ENCODE measurements around the gene IDH1.

Gene IDH1

GRCh38 chr2:208208335-208209085, 46.4 kb downstream of the IDH1 start:
- no peak for DNase-seq

- no peak for DNase-seq
Measured at GRCh38 chr2:208207769-208208168, 47.1 kb downstream of the IDH1 start.

DNA sequence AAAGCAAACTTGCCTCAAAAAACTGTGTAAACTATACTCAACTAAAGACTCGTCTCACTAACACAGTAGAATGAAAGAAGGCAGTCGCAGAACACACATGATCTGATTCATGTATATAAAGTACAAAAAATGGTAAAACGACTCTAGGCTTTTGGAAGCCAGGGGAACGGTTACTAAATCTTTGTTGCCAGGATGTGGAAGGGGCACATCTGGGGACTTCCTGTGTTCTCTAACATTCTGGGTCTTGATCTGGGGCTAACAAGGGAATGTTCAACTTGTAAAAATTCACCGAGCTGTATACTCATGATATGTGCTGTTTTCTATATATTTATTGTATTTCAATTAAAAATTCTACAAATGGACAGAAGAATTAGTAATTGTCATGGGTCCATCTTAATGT, 50.7 kb downstream of the IDH1 start:
- DNase-seq = no peak

- no peak for DNase-seq
Measured at GRCh38 chr2:208195531-208195930, 59.3 kb downstream of the IDH1 start.

DNA sequence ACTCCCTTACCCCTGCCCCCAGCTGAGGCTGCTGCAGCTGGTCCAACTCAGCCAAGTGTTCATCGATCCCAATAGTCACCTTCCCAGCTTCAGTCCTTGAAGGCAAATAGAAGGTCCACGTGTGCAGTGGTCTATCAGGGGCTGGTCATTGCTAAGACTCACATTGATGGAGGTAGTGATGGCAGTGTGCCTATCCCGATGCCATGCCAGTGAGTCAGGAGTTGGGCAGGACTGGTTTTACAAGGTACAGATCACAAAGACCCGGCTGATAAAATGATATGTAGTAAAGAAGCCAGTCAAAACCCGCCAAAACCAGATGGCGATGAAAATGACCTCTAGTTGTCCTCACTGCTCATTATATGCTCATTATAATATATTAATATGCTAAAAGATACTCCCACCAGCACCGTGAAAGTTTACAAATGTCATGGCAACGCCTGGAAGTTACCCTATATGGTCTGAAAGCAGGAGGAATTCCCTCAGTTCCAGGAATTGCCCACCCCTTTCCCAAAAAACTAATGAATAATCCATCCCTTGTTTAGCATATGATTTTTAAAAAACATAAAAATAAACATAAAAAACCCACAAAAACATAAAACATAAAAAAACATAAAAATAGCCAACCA, 62.1 kb downstream of the IDH1 start:
- DNase-seq = no peak

DNA sequence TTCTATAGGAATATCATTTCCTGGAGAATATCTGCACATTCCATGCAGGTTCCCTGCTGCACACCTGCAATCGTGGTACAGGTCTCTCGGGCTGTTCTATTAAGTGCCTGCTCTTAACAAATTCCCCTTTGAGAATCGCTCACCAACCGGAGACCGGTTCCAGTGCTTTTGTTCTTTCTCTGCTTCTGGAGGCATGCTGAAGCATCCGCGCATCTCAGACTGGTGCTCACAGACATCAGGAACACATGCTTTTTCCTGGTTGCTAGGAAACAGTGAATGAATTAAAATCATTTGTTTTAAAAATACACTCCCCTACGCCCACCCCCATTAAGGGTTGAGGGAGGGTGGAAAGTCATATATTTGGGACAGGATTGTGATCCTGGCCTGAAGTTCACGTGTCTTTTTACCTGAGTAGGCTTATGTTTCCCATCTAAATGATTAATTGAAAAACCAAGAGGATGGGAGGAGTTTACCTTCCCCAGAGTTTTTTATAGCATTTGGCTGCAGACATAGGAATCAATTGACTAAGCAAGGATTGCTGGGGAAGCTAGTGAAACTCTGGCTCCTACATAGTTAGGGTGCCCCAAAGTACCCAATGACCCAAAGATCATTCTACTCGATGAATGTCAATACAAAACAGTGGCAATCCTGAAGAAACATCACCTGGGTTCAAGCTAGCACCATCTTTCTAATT, 64.9 kb downstream of the IDH1 start, which contains the start of gene C2orf80:
Gene C2orf80, minus strand, starts transcription at position 221 of the 694 bp plus-strand sequence. CDS start 3,044 bp downstream, outside the sequence.
- no peak for DNase-seq

DNA sequence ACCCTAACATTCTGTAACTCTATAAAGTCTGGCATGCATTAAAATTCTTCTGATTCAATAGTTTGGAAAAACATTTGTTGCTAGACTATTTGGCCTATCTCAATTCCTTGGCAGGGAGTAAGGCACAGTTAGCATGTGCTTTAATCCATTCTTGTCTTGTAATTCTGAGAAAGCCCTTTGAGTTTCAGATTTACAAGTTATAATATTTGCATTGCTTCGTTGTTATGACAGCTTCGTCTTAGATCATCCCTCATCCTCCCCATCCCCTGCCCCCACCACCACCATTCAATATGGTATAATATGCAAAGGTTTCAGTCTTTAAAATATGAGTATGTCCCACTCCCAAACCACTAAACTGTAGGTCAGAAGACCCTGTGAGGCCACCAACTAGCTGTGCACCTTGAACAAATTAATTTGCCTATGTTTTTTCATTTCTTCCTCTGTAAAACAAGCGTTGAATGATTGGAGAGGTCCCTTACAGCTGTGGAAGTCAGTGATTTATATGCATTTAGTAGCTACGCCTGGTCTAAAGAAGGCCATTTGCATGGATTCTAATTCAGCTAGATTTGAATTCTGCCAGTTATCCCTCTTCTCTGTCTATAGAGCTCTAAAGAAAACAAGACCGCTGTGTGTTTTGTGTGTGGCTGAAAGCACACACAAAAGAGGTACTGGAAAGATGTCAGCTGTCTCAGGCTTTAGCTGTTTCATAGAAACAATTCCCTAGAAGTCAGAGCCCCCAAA, 65.6 kb downstream of the IDH1 start:
- no peak for DNase-seq

DNA sequence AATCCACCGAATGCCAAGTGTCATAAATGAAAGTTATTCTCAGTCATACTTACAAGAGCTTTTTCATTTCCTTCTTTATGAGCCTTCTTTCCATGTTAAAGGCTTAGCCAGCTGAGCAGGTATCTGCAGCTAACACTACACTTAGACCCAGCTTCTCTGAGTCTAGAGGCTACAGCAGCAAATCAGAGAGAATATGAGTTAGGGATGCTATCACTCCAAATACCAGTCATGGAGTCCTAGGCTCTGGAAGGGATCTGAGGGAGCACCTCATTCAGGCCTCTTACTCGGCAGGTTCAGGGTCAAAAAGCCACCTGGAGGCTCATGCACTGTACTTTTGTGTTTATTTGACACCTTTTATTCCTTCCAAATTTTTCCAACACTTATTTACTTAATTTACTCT, 68.0 kb downstream of the IDH1 start:
- no peak for DNase-seq

- DNase-seq = no peak
Measured at GRCh38 chr2:208186465-208186864, 68.4 kb downstream of the IDH1 start.

Data from MV-4-11 (cell line).